Immature natural killer cell (primary cell): Measurements from ENCODE around the gene TMEM89. TPM values are rescaled to one million over a fixed set of nuclear protein-coding genes. Genes with fewer than 3 reads are reported as not detected.

Experiments
- DNase-seq, 3 donors: peaks; one replicate each; pipeline ENCODE4 v3.0.0; 2022; ENCODE audit warnings: mixed read lengths in 1 of 3
- H3K27ac Mint-ChIP-seq, 6 donors: one replicate each; pipeline ENCODE4 v1.8.0; 2020; ENCODE audit warnings: mixed read lengths in 6 of 6, mild to moderate bottlenecking in 5 of 6, inconsistent platforms in 4 of 6, moderate library complexity in 3 of 6
- H3K27me3 Mint-ChIP-seq, 3 donors: one replicate each; pipeline ENCODE4 v1.8.0; 2020 to 2021; ENCODE audit warnings: low read depth in 3 of 3, mild to moderate bottlenecking in 3 of 3, mixed read lengths in 3 of 3, moderate library complexity in 3 of 3, inconsistent platforms in 1 of 3
- H3K36me3 Mint-ChIP-seq, 3 donors: one replicate each; pipeline ENCODE4 v1.8.0; 2020; ENCODE audit warnings: mixed read lengths in 3 of 3, inconsistent platforms in 2 of 3, mild to moderate bottlenecking in 2 of 3
- H3K4me1 Mint-ChIP-seq, 2 donors: one replicate each; pipeline ENCODE4 v1.8.0; 2020; ENCODE audit warnings: inconsistent platforms in 2 of 2, mild to moderate bottlenecking in 2 of 2, mixed read lengths in 2 of 2, moderate library complexity in 1 of 2
- H3K4me3 Mint-ChIP-seq, 5 donors: one replicate each; pipeline ENCODE4 v1.8.0; 2020; ENCODE audit warnings: mild to moderate bottlenecking in 5 of 5, mixed read lengths in 5 of 5, inconsistent platforms in 3 of 5, moderate library complexity in 3 of 5
- H3K9me3 Mint-ChIP-seq, 6 donors: one replicate each; pipeline ENCODE4 v1.8.0; 2020; ENCODE audit warnings: mild to moderate bottlenecking in 6 of 6, mixed read lengths in 6 of 6, inconsistent platforms in 4 of 6, moderate library complexity in 3 of 6
- polyA plus RNA-seq, 3 donors: library from polyadenylated mRNA; unstranded; fragments of 300-500 nt; fragmentation: Illumina TruSeq; gene quantifications; one replicate each; pipeline ENCODE4 v1.2.3, GENCODE V29; 2021

Gene TMEM89
- polyA plus RNA-seq, 3 donors from 2014 or later: not detected

GRCh38 chr3:48596157-48596556 lies 25.4 kb downstream of the TMEM89 start:
- Mint-ChIP-seq H3K9me3 (no peaks in the 10 kb centered on the region), H3K4me1 (no peaks in the 10 kb centered on the region), H3K4me3 (no peak overlapping the region), H3K36me3 (peaks cover 0 to 13% (median 8%) of the 10 kb centered on the region in 3 donors), H3K27me3 (peaks cover 7 to 16% (median 9%) of the 10 kb centered on the region in 3 donors), H3K27ac (no peak overlapping the region)
- DNase-seq: no peak

- H3K27me3 Mint-ChIP-seq: peaks cover 7 to 16% (median 9%) of the 10 kb centered on the region in 3 donors
- H3K4me1 Mint-ChIP-seq: no peaks in the 10 kb centered on the region
- no peak for DNase-seq
- no peak overlapping the region for H3K27ac Mint-ChIP-seq
- H3K4me3 Mint-ChIP-seq: no peak overlapping the region
- no peaks in the 10 kb centered on the region for H3K9me3 Mint-ChIP-seq
- peaks cover 0 to 9% (median 5%) of the 10 kb centered on the region in 3 donors for H3K36me3 Mint-ChIP-seq
Observed at GRCh38 chr3:48595526-48596121, 25.9 kb downstream of the TMEM89 start.

- no peaks in the 10 kb centered on the region for H3K4me1 Mint-ChIP-seq
- no peaks in the 10 kb centered on the region for H3K9me3 Mint-ChIP-seq
- H3K27ac Mint-ChIP-seq: no peak within 1 kb of the TSS
- H3K27me3 Mint-ChIP-seq: peaks cover 7 to 17% (median 9%) of the 10 kb centered on the region in 3 donors
- no peak for DNase-seq
- H3K4me3 Mint-ChIP-seq: no peak within 1 kb of the TSS
- H3K36me3 Mint-ChIP-seq: peaks cover 0 to 4% (median 4%) of the 10 kb centered on the region in 3 donors
Observed at GRCh38 chr3:48595075-48595525, 26.5 kb downstream of the TMEM89 start, which contains the start of gene COL7A1. COL7A1 (minus strand) TSS chr3:48595329; CDS start chr3:48595159, 170 bp downstream.

- Mint-ChIP-seq H3K4me1 (no peaks in the 10 kb centered on the region), H3K36me3 (peaks cover 0 to 4% (median 0%) of the 10 kb centered on the region in 3 donors), H3K27me3 (peaks cover 4 to 19% (median 9%) of the 10 kb centered on the region in 3 donors), H3K4me3 (no peak overlapping the region), H3K27ac (no peak overlapping the region), H3K9me3 (no peaks in the 10 kb centered on the region)
- no peak for DNase-seq
Observed at GRCh38 chr3:48594417-48595049, 27.0 kb downstream of the TMEM89 start.

- Mint-ChIP-seq H3K27ac (no peak overlapping the region), H3K9me3 (no peaks in the 10 kb centered on the region), H3K4me3 (no peak overlapping the region), H3K27me3 (peaks cover 5 to 19% (median 12%) of the 10 kb centered on the region in 3 donors), H3K4me1 (no peaks in the 10 kb centered on the region), H3K36me3 (peaks cover 0 to 4% (median 0%) of the 10 kb centered on the region in 3 donors)
- DNase-seq: no peak
Observed at GRCh38 chr3:48593337-48593736, 28.2 kb downstream of the TMEM89 start.

- no peak overlapping the region for H3K4me3 Mint-ChIP-seq
- peaks cover 5 to 19% (median 12%) of the 10 kb centered on the region in 3 donors for H3K27me3 Mint-ChIP-seq
- H3K27ac Mint-ChIP-seq: no peak overlapping the region
- H3K36me3 Mint-ChIP-seq: peaks cover 0 to 4% (median 0%) of the 10 kb centered on the region in 3 donors
- no peaks in the 10 kb centered on the region for H3K9me3 Mint-ChIP-seq
- H3K4me1 Mint-ChIP-seq: no peaks in the 10 kb centered on the region
- no peak for DNase-seq
Observed at GRCh38 chr3:48592519-48593087, 29.0 kb downstream of the TMEM89 start.

GRCh38 chr3:48591886-48592518 lies 29.6 kb downstream of the TMEM89 start:
- H3K27ac Mint-ChIP-seq: no peak overlapping the region
- H3K9me3 Mint-ChIP-seq: no peaks in the 10 kb centered on the region
- no peaks in the 10 kb centered on the region for H3K36me3 Mint-ChIP-seq
- no peak overlapping the region for H3K4me3 Mint-ChIP-seq
- DNase-seq: no peak
- no peaks in the 10 kb centered on the region for H3K4me1 Mint-ChIP-seq
- peaks cover 3 to 15% (median 15%) of the 10 kb centered on the region in 3 donors for H3K27me3 Mint-ChIP-seq

GRCh38 chr3:48591436-48591835 lies 30.1 kb downstream of the TMEM89 start:
- Mint-ChIP-seq H3K9me3 (no peaks in the 10 kb centered on the region), H3K4me1 (no peaks in the 10 kb centered on the region), H3K27ac (no peak overlapping the region), H3K27me3 (peaks cover 3 to 15% (median 13%) of the 10 kb centered on the region in 3 donors), H3K36me3 (no peaks in the 10 kb centered on the region), H3K4me3 (no peak overlapping the region)
- DNase-seq: no peak

- no peak for DNase-seq
- no peak overlapping the region for H3K4me3 Mint-ChIP-seq
- H3K27ac Mint-ChIP-seq: no peak overlapping the region
- no peaks in the 10 kb centered on the region for H3K4me1 Mint-ChIP-seq
- no peaks in the 10 kb centered on the region for H3K9me3 Mint-ChIP-seq
- no peaks in the 10 kb centered on the region for H3K36me3 Mint-ChIP-seq
- peaks cover 2 to 10% (median 6%) of the 10 kb centered on the region in 3 donors for H3K27me3 Mint-ChIP-seq
Observed at GRCh38 chr3:48588230-48588629, 33.3 kb downstream of the TMEM89 start.

- peaks cover 2 to 9% (median 6%) of the 10 kb centered on the region in 3 donors for H3K27me3 Mint-ChIP-seq
- H3K27ac Mint-ChIP-seq: no peak overlapping the region
- peak overlapping the region in 1 of 5 donors; percentile 42 for H3K4me3 Mint-ChIP-seq
- no peaks in the 10 kb centered on the region for H3K9me3 Mint-ChIP-seq
- H3K4me1 Mint-ChIP-seq: no peaks in the 10 kb centered on the region
- H3K36me3 Mint-ChIP-seq: no peaks in the 10 kb centered on the region
- no peak for DNase-seq
Observed at GRCh38 chr3:48587686-48588085, 33.9 kb downstream of the TMEM89 start.

GRCh38 chr3:48585411-48585810 lies 36.2 kb downstream of the TMEM89 start:
- H3K36me3 Mint-ChIP-seq: no peaks in the 10 kb centered on the region
- no peak overlapping the region for H3K27ac Mint-ChIP-seq
- H3K27me3 Mint-ChIP-seq: peaks cover 2 to 6% (median 5%) of the 10 kb centered on the region in 3 donors
- no peaks in the 10 kb centered on the region for H3K4me1 Mint-ChIP-seq
- H3K9me3 Mint-ChIP-seq: no peaks in the 10 kb centered on the region
- H3K4me3 Mint-ChIP-seq: no peak overlapping the region
- DNase-seq: no peak

GRCh38 chr3:48584836-48585235 lies 36.7 kb downstream of the TMEM89 start:
- no peak for DNase-seq
- Mint-ChIP-seq H3K4me3 (no peak overlapping the region), H3K27ac (no peak overlapping the region), H3K36me3 (no peaks in the 10 kb centered on the region), H3K9me3 (no peaks in the 10 kb centered on the region), H3K27me3 (peaks cover 2 to 6% (median 5%) of the 10 kb centered on the region in 3 donors), H3K4me1 (no peaks in the 10 kb centered on the region)

GRCh38 chr3:48581621-48582481 lies 39.7 kb downstream of the TMEM89 start:
- no peaks in the 10 kb centered on the region for H3K9me3 Mint-ChIP-seq
- H3K27ac Mint-ChIP-seq: no peak overlapping the region
- no peak for DNase-seq
- H3K4me1 Mint-ChIP-seq: no peaks in the 10 kb centered on the region
- no peaks in the 10 kb centered on the region for H3K36me3 Mint-ChIP-seq
- peaks cover 0 to 3% (median 0%) of the 10 kb centered on the region in 3 donors for H3K27me3 Mint-ChIP-seq
- H3K4me3 Mint-ChIP-seq: no peak overlapping the region
